HEK293 (cell line): Measurements from ENCODE around the gene TMEM176A.

ENCODE experiments used
- ZNF350 ChIP-seq: fragments of 450-650 bp; formaldehyde crosslinking; IDR thresholded peaks from 2 replicates; pipeline ENCODE4 v1.5.0; 2017; ENCODE audit warnings: missing biosample characterization, mild to moderate bottlenecking, missing genetic modification characterization
- ZNF449 ChIP-seq: fragments of 450-650 bp; formaldehyde crosslinking; IDR thresholded peaks from 2 replicates; pipeline ENCODE4 v1.5.1; 2017; ENCODE audit warnings: missing biosample characterization, mild to moderate bottlenecking, missing genetic modification characterization, moderate library complexity
- ZXDB ChIP-seq: fragments of 450-650 bp; formaldehyde crosslinking; IDR thresholded peaks from 2 replicates; pipeline ENCODE4 v1.5.1; 2016; ENCODE audit warnings: missing biosample characterization, missing genetic modification characterization

GRCh38 chr7:150753826-150754603, 46.6 kb upstream of the TMEM176A start:
- TF ChIP-seq ZXDB (tag by site-specific recombination), result no peak
- no peak for TF ChIP-seq ZNF449 (tag by site-specific recombination)
- no peak for TF ChIP-seq ZNF350 (tag by site-specific recombination)
